ENCODE results near the gene HOXD10.

DNA sequence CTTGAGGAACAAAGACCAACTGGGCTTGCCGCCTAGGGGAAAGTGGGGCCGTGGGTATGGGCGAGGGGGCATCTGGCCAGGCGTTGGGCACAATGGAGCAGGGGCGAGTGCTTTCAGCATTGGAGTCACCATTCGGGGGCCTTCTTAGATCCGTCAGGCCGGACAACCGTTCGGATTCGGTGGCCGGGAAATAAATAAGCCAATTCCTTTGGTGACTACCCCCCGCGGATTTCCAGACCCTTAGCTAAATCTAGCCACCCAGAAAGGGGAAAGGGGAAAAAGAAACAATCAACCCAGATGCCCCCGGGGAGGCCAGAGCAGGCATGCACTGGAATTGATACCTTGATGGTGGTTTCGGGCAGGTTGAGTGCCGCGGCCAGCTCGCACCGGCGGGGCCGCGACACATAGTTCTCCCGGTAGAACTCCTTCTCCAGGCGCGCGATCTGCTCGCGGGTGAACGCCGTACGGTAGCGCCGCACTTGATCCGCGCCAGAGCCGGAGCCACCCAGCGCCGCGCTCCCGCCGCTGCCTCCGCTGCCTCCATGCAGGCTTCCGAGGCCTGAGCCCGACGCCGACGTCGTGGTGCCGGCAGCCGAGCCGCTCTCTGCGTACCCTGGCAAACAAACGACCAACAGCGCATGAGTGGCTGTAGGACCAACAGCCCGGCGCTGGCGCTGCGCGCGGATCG, 34.6 kb upstream of the HOXD10 start:
- no peak for TF ChIP-seq POLR2AphosphoS5 (IDR thresholded peaks at IDR 0.05; ENCODE audit: control insufficient read depth, insufficient read depth, low read depth, low read length)
- no peak for TF ChIP-seq ZNF311 (CRISPR knock-in tag; IDR thresholded peaks at IDR 0.05)
- TF ChIP-seq TAF1 (IDR thresholded peaks at IDR 0.05; ENCODE audit: control insufficient read depth, extremely low read depth, insufficient read depth, low read length, severe bottlenecking), result no peak
- TF ChIP-seq ZSCAN29 (IDR thresholded peaks at IDR 0.05), result no peak
- TF ChIP-seq SAFB2 (IDR thresholded peaks at IDR 0.05; ENCODE audit: borderline replicate concordance, low read depth, low read length, severe bottlenecking), result no peak
- no peak for TF ChIP-seq IRF2 (CRISPR knock-in tag; IDR thresholded peaks at IDR 0.05)
- TF ChIP-seq, protein P1, sequence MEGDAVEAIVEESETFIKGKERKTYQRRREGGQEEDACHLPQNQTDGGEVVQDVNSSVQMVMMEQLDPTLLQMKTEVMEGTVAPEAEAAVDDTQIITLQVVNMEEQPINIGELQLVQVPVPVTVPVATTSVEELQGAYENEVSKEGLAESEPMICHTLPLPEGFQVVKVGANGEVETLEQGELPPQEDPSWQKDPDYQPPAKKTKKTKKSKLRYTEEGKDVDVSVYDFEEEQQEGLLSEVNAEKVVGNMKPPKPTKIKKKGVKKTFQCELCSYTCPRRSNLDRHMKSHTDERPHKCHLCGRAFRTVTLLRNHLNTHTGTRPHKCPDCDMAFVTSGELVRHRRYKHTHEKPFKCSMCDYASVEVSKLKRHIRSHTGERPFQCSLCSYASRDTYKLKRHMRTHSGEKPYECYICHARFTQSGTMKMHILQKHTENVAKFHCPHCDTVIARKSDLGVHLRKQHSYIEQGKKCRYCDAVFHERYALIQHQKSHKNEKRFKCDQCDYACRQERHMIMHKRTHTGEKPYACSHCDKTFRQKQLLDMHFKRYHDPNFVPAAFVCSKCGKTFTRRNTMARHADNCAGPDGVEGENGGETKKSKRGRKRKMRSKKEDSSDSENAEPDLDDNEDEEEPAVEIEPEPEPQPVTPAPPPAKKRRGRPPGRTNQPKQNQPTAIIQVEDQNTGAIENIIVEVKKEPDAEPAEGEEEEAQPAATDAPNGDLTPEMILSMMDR (IDR thresholded peaks at IDR 0.05 in 2 of 3, conservative IDR thresholded peaks at IDR 0.05 in 1 of 3; ENCODE audit: insufficient read depth in 2 of 3, low read depth in 1 of 3, low read length in 3 of 3), result no peak
